Embryonic facial prominence (tissue), 1 donor: ENCODE measurements around the gene RASA2.

ENCODE experiments used
- DNase-seq: peaks from one replicate; pipeline ENCODE4 v3.0.0-alpha.2; 2016; ENCODE audit errors: extremely low spot score

Gene RASA2

DNA sequence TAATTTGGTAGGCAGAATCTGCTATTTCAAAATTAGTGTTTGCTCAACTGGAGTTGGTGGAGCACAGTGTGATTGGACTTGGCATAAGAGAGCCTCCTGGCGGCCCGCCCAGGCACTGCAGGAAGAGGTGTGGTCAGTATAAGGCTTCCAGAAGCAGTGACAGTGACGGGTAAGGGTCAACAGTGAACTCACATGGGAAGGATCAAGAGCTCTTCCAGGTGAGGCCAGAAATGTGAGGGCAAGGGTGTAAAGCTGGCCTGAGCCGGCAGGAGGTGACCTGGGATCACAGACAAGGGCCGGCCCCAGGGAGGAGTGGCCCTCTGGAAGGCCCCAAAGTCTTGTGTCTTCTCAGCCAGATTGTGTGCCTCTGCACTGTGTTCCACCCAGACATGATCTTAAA is 158.1 kb downstream of the RASA2 start:
- no peak for DNase-seq

DNA sequence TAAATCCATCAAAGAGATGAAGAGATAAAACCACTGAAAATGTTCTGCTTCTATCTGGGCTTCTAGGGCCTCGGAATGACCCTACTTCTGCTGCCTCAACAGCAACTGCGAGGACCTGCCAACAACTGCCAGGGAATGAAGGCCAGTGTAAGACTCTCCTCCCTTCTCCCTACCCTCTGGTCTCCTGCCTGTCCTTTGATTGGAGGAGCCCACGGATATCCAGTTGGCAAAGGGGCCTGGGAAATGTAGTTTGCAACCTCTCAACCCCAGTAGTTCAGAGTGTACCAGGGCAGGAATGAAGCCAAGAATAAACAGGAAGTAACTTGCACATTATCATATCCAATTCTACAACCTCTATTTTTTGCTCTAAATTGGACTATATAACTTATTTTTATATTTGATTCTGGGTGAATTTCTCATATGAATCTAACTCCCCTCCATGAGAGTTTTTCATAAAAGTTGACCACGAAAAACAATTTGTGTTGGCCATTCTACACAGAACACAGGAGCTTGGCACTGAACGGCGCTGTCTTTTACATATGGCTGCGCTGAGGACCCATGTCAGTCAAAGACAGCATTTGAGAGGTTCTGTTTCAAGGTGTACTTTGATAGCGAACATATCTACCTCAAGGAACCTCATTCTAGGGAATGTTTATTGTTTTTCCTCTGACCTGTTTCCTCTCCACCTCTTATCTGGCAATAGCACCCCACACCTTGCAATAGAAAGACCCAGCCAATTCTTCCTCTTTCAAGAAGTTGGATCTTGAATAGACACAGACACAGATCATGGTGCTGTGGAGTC is 160.1 kb downstream of the RASA2 start:
- DNase-seq, result no peak

GRCh38 chr3:141647562-141647915 is 160.7 kb downstream of the RASA2 start:
- DNase-seq, result no peak

GRCh38 chr3:141648055-141648910 is 161.5 kb downstream of the RASA2 start:
- no peak for DNase-seq

DNA sequence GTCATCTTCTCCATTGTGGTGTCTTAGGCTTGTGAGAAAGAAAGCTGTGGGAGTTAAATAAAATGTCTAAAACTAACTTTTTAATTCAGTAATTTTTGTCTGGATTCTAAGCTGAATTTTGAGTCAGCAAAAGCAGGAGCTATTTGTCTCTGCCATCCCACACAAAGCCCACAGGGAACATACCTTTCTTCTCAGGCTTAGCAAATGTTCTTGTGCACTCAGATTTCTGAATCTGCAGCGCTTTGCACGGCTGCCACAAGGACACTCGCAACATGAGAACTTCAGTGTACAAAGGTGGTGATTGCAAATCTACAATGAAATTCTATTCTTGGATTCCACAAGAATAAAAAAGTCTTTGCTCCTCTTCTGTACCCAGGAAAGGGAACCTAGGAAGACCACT is 163.0 kb downstream of the RASA2 start:
- no peak for DNase-seq

GRCh38 chr3:141650783-141651182 is 164.0 kb downstream of the RASA2 start:
- no peak for DNase-seq

DNA sequence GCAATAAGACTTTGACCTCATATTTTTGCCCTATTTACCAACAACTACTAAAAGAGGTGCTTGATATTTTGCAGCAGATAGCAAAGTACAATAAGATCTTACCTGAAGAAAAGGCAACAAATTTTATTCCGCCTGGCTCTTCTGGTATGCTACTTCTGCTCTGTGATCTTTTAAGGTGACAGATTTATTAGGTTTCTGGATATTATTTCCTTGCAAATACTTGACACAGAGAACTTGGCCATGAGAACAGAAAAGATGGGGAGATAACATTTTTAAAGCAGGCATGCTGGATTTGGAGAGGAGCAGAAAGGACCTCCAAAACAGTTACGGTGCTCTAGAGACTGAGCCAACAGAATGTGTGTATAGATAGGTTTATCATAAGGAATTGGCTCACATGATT is 164.6 kb downstream of the RASA2 start:
- DNase-seq, result no peak

GRCh38 chr3:141652349-141652748 is 165.5 kb downstream of the RASA2 start:
- no peak for DNase-seq

DNA sequence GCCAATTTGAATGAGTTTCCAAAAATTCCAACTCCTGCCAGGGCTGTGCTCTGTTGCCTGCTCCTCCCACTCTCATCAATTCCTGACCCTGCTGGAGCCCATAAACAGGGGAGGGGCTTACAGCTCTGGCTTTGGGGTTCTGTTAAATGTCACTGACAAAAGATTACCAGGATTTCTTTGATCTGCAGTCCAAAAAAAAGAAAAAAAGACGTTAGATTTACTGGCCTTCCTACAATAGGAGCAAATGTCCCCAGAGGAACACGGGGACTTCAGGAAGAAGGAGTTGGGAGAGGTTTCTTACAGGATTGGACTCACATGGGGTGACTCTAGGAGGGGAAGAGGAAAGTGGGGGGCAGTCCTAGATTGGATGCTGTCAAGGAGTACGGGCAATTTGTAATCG is 167.0 kb downstream of the RASA2 start:
- DNase-seq, result no peak

- no peak for DNase-seq
Measured at GRCh38 chr3:141655801-141656200, 169.0 kb downstream of the RASA2 start.

- DNase-seq, result no peak
Measured at GRCh38 chr3:141656771-141657170, 169.9 kb downstream of the RASA2 start.

GRCh38 chr3:141657516-141657915 is 170.7 kb downstream of the RASA2 start:
- DNase-seq, result no peak

- DNase-seq, result no peak
Measured at GRCh38 chr3:141659821-141660613, 173.2 kb downstream of the RASA2 start.

GRCh38 chr3:141660614-141660947 is 173.8 kb downstream of the RASA2 start:
- no peak for DNase-seq

DNA sequence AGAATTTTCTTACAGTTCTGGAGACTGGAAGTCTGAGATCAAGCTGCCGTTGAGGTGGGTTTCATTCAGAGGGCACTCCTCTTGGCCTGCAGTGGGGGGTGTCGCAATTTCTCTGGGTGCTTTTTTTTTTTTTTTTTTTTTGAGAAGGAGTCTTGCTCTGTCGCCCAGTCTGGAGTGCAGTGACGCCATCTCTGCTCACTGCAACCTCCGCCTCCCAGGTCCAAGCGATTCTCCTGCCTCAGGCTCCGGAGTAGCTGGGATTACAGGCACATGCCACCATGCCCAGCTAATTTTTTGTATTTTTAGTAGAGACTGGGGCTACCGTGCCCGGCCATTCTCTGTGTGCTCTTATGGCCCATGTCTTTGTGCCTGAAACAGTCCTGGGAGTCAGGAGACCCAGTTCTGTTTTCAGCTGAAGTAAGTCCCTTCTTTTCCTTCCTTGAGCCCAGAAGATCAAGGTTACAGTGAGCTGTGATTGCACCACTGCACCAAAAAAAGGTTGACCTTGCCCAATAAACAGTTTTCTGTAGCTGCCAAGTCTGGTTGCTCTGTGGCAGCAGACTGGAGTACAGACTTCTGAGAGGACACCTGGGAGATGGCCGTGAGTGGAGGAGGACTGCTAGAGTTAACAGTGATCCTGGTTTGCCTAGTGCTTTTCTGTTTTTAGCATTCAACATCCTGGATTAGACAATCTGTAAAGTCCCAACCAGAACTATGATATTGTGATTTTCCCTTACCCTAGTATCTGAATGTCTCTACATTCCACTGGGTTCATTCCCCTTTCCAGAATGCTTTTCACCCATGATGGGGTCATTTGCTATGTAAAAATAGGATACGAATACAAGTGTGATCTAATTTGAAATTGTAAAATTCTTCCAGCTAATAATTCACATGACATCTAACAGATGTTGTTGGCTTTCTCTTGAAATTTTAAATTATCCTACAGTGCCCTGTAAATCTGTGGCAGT is 174.7 kb downstream of the RASA2 start:
- no peak for DNase-seq

GRCh38 chr3:141663993-141664392 is 177.2 kb downstream of the RASA2 start:
- DNase-seq, result no peak
